ENCODE measurements around the gene ISLR. TPM values are rescaled to one million over a fixed set of nuclear protein-coding genes. Genes with fewer than 3 reads are reported as not detected.

The ISLR gene
- total and polyA plus RNA-seq, 2 experiments from 2014 or later, result 27.8 to 36.4 TPM

DNA sequence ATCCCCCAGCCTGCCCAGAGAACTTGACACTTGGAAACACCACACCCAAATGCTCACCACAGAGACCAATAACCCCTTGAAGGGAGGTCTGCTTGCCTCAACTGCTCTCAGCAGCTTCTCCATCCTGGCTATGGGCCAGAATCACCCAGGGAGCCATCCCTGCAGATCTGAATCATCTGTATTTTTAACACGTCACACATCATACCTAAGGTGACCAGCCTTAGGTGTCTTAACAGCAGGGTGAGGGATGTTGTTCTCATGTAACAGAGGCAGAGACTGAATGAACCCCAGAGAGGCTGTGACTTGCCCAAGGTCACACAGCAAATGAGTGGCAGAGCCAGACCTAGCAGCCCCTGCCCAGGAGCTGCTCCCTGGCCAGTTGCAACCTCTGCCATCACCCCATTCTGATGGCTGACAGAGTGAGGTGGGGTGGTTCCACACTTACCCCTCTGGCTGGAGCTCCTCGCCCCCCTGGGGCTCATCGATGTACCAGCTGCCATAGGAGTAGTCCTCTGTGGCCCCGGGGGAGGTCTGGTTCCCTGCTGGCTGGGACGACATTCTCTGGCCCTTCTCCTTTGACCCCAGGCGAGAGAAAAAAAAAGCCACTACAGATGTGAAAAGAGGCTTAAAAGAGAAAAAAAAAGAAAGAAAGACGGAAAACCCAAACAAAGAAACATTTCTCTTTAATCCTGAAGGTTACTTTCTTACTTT is 28.4 kb downstream of the ISLR start:
- H3K9me3 ChIP-seq (ENCODE audit: low read depth), result no peaks in the 10 kb centered on the region
- H3K4me2 ChIP-seq, result peak overlapping the region; percentile 70
- no peaks in the 10 kb centered on the region for H3K36me3 ChIP-seq (replicated peaks; ENCODE audit: insufficient read depth, low read depth)
- 36% methylated on average over 7 of the region's 7 CpGs for WGBS (ENCODE audit: low lambda C conversion rate, missing lambda C conversion rate)
- no peak overlapping the region for H3K4me3 ChIP-seq
- H2AFZ ChIP-seq, result peak overlapping the region; percentile 14
- H3K27ac ChIP-seq, result peak overlapping the region; percentile 79
- H3K4me1 ChIP-seq (ENCODE audit: insufficient read depth), result peaks cover 48% of the 10 kb centered on the region
- no peaks in the 10 kb centered on the region for H3K9me2 ChIP-seq (replicated peaks; ENCODE audit: insufficient read depth)
- no peaks in the 10 kb centered on the region for H3K27me3 ChIP-seq
- DNase-seq (ENCODE audit: low spot score), result no peak
- TF ChIP-seq, protein P1, sequence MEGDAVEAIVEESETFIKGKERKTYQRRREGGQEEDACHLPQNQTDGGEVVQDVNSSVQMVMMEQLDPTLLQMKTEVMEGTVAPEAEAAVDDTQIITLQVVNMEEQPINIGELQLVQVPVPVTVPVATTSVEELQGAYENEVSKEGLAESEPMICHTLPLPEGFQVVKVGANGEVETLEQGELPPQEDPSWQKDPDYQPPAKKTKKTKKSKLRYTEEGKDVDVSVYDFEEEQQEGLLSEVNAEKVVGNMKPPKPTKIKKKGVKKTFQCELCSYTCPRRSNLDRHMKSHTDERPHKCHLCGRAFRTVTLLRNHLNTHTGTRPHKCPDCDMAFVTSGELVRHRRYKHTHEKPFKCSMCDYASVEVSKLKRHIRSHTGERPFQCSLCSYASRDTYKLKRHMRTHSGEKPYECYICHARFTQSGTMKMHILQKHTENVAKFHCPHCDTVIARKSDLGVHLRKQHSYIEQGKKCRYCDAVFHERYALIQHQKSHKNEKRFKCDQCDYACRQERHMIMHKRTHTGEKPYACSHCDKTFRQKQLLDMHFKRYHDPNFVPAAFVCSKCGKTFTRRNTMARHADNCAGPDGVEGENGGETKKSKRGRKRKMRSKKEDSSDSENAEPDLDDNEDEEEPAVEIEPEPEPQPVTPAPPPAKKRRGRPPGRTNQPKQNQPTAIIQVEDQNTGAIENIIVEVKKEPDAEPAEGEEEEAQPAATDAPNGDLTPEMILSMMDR (IDR thresholded peaks at IDR 0.05; ENCODE audit: poor library complexity), result no peak
- TF ChIP-seq EZH2 (IDR thresholded peaks at IDR 0.05; ENCODE audit: borderline replicate concordance) (no peak), EZH2phosphoT487 (IDR thresholded peaks at IDR 0.05; ENCODE audit: low read depth, severe bottlenecking, unreplicated experiment) (no peak)
- H3K79me2 ChIP-seq, result peaks cover 27% of the 10 kb centered on the region
- no peaks in the 10 kb centered on the region for H4K20me1 ChIP-seq (ENCODE audit: insufficient read depth, poor library complexity, severe bottlenecking)

GRCh38 chr15:74202452-74203401 is 29.2 kb downstream of the ISLR start, which contains the start of gene STRA6:
TSS of gene STRA6 (minus strand) at chr15:74202787. CDS start at chr15:74202267, 520 bp downstream.
- Histone ChIP-seq H4K20me1 (ENCODE audit: insufficient read depth, poor library complexity, severe bottlenecking) (no peaks in the 10 kb centered on the region), H2AFZ (peak within 1 kb of the TSS; percentile 14)
- peak; percentile 87 for DNase-seq (ENCODE audit: low spot score)

DNA sequence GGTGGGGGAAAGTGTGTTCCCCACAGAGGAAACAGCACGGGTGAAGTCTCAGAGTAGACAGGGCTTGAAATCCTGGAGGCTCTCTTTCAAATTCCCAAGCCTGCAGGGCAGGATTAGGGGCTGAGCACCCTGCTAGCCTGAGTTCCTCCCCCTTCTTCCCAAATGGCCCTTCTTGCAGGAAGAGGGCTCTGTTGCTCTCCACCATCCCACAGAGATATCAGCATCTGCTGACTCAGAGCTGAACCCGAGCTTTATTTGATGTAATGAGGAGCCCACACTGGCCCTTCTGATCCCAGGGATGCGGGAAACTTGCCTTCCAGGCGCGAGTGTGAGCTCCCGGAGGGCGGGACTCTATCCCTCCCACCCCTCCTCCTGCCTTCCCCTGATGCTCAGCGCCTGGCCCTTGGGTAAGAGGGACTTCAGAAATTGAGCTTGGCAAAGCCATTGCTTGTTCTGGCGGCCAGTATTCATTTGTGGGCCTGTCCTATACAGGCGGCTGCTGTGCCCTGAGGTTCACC is 30.5 kb downstream of the ISLR start:
- TF ChIP-seq, protein P1 (IDR thresholded peaks at IDR 0.05; ENCODE audit: poor library complexity), result no peak
- TF ChIP-seq EZH2 (IDR thresholded peaks at IDR 0.05; ENCODE audit: borderline replicate concordance) (no peak), EZH2phosphoT487 (IDR thresholded peaks at IDR 0.05; ENCODE audit: low read depth, severe bottlenecking, unreplicated experiment) (no peak)
- DNase-seq (ENCODE audit: low spot score), result peak; percentile 64
- Histone ChIP-seq H3K27ac (peak overlapping the region; percentile 79), H3K4me3 (no peak overlapping the region), H2AFZ (no peak overlapping the region), H3K79me2 (peaks cover 18% of the 10 kb centered on the region), H3K9me3 (ENCODE audit: low read depth) (no peaks in the 10 kb centered on the region), H4K20me1 (ENCODE audit: insufficient read depth, poor library complexity, severe bottlenecking) (no peaks in the 10 kb centered on the region), H3K9me2 (replicated peaks; ENCODE audit: insufficient read depth) (no peaks in the 10 kb centered on the region), H3K4me2 (peak overlapping the region; percentile 70), H3K4me1 (ENCODE audit: insufficient read depth) (peaks cover 56% of the 10 kb centered on the region), H3K27me3 (no peaks in the 10 kb centered on the region), H3K36me3 (replicated peaks; ENCODE audit: insufficient read depth, low read depth) (no peaks in the 10 kb centered on the region)
- 30% methylated on average over 9 of the region's 10 CpGs for WGBS (ENCODE audit: low lambda C conversion rate, missing lambda C conversion rate)

More at GRCh38 chr15:74202452-74203401, 29.2 kb downstream of the ISLR start, which contains the start of gene STRA6:
- Histone ChIP-seq H3K4me1 (ENCODE audit: insufficient read depth) (peaks cover 48% of the 10 kb centered on the region), H3K27ac (peak within 1 kb of the TSS; percentile 79), H3K9me3 (ENCODE audit: low read depth) (no peaks in the 10 kb centered on the region), H3K4me3 (no peak within 1 kb of the TSS), H3K27me3 (no peaks in the 10 kb centered on the region), H3K36me3 (replicated peaks; ENCODE audit: insufficient read depth, low read depth) (no peaks in the 10 kb centered on the region), H3K79me2 (peaks cover 24% of the 10 kb centered on the region), H3K9me2 (replicated peaks; ENCODE audit: insufficient read depth) (no peaks in the 10 kb centered on the region), H3K4me2 (peak within 1 kb of the TSS; percentile 70)
- TF ChIP-seq, protein P1 (IDR thresholded peaks at IDR 0.05; ENCODE audit: poor library complexity), result peak; percentile 39
- no peak for TF ChIP-seq EZH2phosphoT487 (IDR thresholded peaks at IDR 0.05; ENCODE audit: low read depth, severe bottlenecking, unreplicated experiment)
- 11% methylated on average over 25 of the region's 26 CpGs for WGBS (ENCODE audit: low lambda C conversion rate, missing lambda C conversion rate)
